GM23338 (cell line): ENCODE measurements around the gene GSDME. TPM values are rescaled to one million over a fixed set of nuclear protein-coding genes. Genes with fewer than 3 reads are reported as not detected.

Source experiments
- ATAC-seq: fragments of 200-7000 bp; cut with Tn5 transposase; 3 replicates; pipeline ENCODE4 v1.9.1; 2020
- DNase-seq: peaks from one replicate; pipeline ENCODE4 v3.0.0-alpha.2; 2015; ENCODE audit warnings: low spot score
- H2AFZ ChIP-seq: fragments of 200-600 bp; sonication (generic); 2 replicates; pipeline ENCODE4 v1.8.0; 2016; ENCODE audit warnings: antibody characterized with exemption, mild to moderate bottlenecking, moderate library complexity
- H3F3A ChIP-seq: fragments of 200-600 bp; sonication (generic); replicated peaks from 2 replicates; pipeline ENCODE4 v1.8.0; 2017; ENCODE audit warnings: antibody characterized with exemption, mixed run types, low read depth
- H3K27ac ChIP-seq: fragments of 200-600 bp; sonication (generic); 2 replicates; pipeline ENCODE4 v1.6.1; 2016; ENCODE audit warnings: low read depth
- H3K27me3 ChIP-seq: fragments of 200-600 bp; sonication (generic); 2 replicates; pipeline ENCODE4 v1.8.0; 2016; ENCODE audit warnings: mild to moderate bottlenecking, mixed run types, moderate library complexity; ENCODE audit not compliant: insufficient read depth
- H3K36me3 ChIP-seq: fragments of 200-600 bp; sonication (generic); 2 replicates; pipeline ENCODE4 v1.8.0; 2016; ENCODE audit warnings: mild to moderate bottlenecking; ENCODE audit not compliant: insufficient read depth
- H3K4me1 ChIP-seq: fragments of 200-600 bp; sonication (generic); 2 replicates; pipeline ENCODE4 v1.8.0; 2016; ENCODE audit warnings: mild to moderate bottlenecking, moderate library complexity; ENCODE audit not compliant: insufficient read depth
- H3K4me2 ChIP-seq: fragments of 200-600 bp; sonication (generic); 2 replicates; pipeline ENCODE4 v1.7.1; 2017; ENCODE audit warnings: mixed run types
- H3K4me3 ChIP-seq: fragments of 200-600 bp; sonication (generic); 2 replicates; pipeline ENCODE4 v1.6.1; 2016; ENCODE audit warnings: mixed run types
- H3K79me2 ChIP-seq: fragments of 200-600 bp; sonication (generic); replicated peaks from 2 replicates; pipeline ENCODE4 v1.8.0; 2017; ENCODE audit warnings: mild to moderate bottlenecking; ENCODE audit not compliant: insufficient read depth
- H3K9me2 ChIP-seq: fragments of 200-600 bp; sonication (generic); 2 replicates; pipeline ENCODE4 v1.8.0; 2017; ENCODE audit not compliant: insufficient read depth
- H4K20me1 ChIP-seq: fragments of 200-600 bp; sonication (generic); replicated peaks from 2 replicates; pipeline ENCODE4 v1.8.0; 2017; ENCODE audit warnings: mild to moderate bottlenecking; ENCODE audit not compliant: insufficient read depth
- H3K27ac Mint-ChIP-seq: 2 replicates; pipeline ENCODE4 v1.8.0; 2020; ENCODE audit warnings: inconsistent platforms, mild to moderate bottlenecking, moderate library complexity, mixed read lengths
- H3K27me3 Mint-ChIP-seq: 3 replicates; pipeline ENCODE4 v1.8.0; 2022; ENCODE audit warnings: low read depth, mild to moderate bottlenecking, moderate library complexity, mixed read lengths, inconsistent platforms; ENCODE audit not compliant: insufficient read depth, poor library complexity
- H3K36me3 Mint-ChIP-seq: 3 replicates; pipeline ENCODE4 v1.8.0; 2021; ENCODE audit warnings: low read depth, mild to moderate bottlenecking, inconsistent platforms, moderate library complexity, mixed read lengths
- H3K4me1 Mint-ChIP-seq: 3 replicates; pipeline ENCODE4 v1.8.0; 2020; ENCODE audit warnings: mild to moderate bottlenecking, inconsistent platforms, mixed read lengths
- H3K4me3 Mint-ChIP-seq: 3 replicates; pipeline ENCODE4 v1.8.0; 2021; ENCODE audit warnings: moderate library complexity, mild to moderate bottlenecking, inconsistent platforms, mixed read lengths
- H3K9me3 Mint-ChIP-seq: 3 replicates; pipeline ENCODE4 v1.8.0; 2020; ENCODE audit warnings: moderate library complexity, mild to moderate bottlenecking, inconsistent platforms, mixed read lengths
- CREB1 ChIP-seq: fragments of 250-450 bp; sonication (Bioruptor Pico); IDR thresholded peaks from 2 replicates; pipeline ENCODE4 v1.5.0; 2020; ENCODE audit warnings: low read depth, mild to moderate bottlenecking, moderate library complexity
- EZH2 ChIP-seq: fragments of 200-600 bp; sonication (generic); IDR thresholded peaks from one replicate; pipeline ENCODE4 v1.8.0; 2017; ENCODE audit warnings: antibody characterized with exemption, mild to moderate bottlenecking, low read depth; ENCODE audit not compliant: unreplicated experiment
- EZH2phosphoT487 ChIP-seq: fragments of 200-600 bp; sonication (generic); IDR thresholded peaks from one replicate; pipeline ENCODE4 v1.8.1; 2018; ENCODE audit warnings: antibody characterized with exemption; ENCODE audit not compliant: unreplicated experiment
- JUNB ChIP-seq: IDR thresholded peaks from one replicate; pipeline ENCODE4 v1.6.1; 2016; ENCODE audit warnings: antibody characterized with exemption; ENCODE audit not compliant: unreplicated experiment
- NANOG ChIP-seq: IDR thresholded peaks from 2 replicates; pipeline ENCODE4 v1.6.1; 2016; ENCODE audit warnings: antibody characterized with exemption, borderline replicate concordance
- ZNF114 ChIP-seq: fragments of 250-450 bp; sonication (Bioruptor Pico); IDR thresholded peaks from 2 replicates; pipeline ENCODE4 v1.5.0; 2020; ENCODE audit warnings: mild to moderate bottlenecking, moderate library complexity
- ZNF331 ChIP-seq: fragments of 250-450 bp; sonication (Bioruptor Pico); IDR thresholded peaks from 2 replicates; pipeline ENCODE4 v1.5.0; 2020; ENCODE audit warnings: low read depth, mild to moderate bottlenecking, moderate library complexity
- polyA plus RNA-seq: library from polyadenylated mRNA; unstranded; fragments of >200 nt; fragmentation: Nextera tagmentation; extraction: Ambion mirVana; gene quantifications from 2 replicates; pipeline ENCODE4 v1.2.1, GENCODE V29; 2016
- total RNA-seq: library from RNA; depleted of rRNA; stranded (reverse); fragments of >200 nt; shearing (Covaris generic); gene quantifications from 2 replicates; pipeline ENCODE4 v1.2.3, GENCODE V29; 2014
- TF ChIP-seq, protein P1 (sequence below), 2 experiments: fragments of 200-600 bp in 1 of 2; sonication (generic) in 1 of 2; conservative IDR thresholded peaks; 2 replicates each; pipeline versions ENCODE4 v1.5.1 to v1.6.1; 2016 to 2017; ENCODE audit warnings: antibody characterized with exemption in 2 of 2, low read depth in 2 of 2, mild to moderate bottlenecking in 2 of 2, moderate library complexity in 1 of 2
- TF ChIP-seq, protein P2 (sequence below): IDR thresholded peaks from 2 replicates; pipeline ENCODE4 v1.6.1; 2016; ENCODE audit warnings: antibody characterized with exemption
- TF ChIP-seq, protein P3 (sequence below): IDR thresholded peaks from one replicate; pipeline ENCODE4 v1.6.1; 2018; ENCODE audit warnings: antibody characterized with exemption; ENCODE audit not compliant: unreplicated experiment

The GSDME gene
- total and polyA plus RNA-seq, 2 experiments from 2014 or later, result 8.3 to 8.5 TPM

DNA sequence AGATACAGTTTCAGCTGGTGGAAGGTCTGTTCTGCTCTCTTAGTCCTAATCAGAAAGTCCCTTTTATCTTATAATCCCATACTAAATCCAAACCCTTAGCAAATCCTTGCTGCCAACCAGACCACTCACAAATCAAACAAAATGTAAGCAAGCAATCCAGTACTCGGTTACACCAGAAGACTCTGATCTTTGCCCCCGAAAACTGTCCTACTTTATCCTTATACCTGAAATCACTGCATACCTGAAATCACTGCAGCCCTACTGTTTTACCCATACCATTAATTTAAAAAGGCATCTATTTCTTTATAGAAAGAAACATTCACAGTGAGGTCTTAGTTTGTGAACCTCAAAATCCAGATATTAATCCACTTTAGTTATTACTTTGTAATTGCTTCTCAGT is 64.7 kb downstream of the GSDME start:
- no peaks in the 10 kb centered on the region for H3K27me3 ChIP-seq
- ATAC-seq, result no peak
- H3K4me3 ChIP-seq, result no peak overlapping the region
- no peak overlapping the region for H2AFZ ChIP-seq
- TF ChIP-seq EZH2 (no peak), JUNB (no peak), CREB1 (CRISPR knock-in tag) (no peak), ZNF331 (CRISPR knock-in tag) (no peak), EZH2phosphoT487 (no peak)
- TF ChIP-seq, protein P1, sequence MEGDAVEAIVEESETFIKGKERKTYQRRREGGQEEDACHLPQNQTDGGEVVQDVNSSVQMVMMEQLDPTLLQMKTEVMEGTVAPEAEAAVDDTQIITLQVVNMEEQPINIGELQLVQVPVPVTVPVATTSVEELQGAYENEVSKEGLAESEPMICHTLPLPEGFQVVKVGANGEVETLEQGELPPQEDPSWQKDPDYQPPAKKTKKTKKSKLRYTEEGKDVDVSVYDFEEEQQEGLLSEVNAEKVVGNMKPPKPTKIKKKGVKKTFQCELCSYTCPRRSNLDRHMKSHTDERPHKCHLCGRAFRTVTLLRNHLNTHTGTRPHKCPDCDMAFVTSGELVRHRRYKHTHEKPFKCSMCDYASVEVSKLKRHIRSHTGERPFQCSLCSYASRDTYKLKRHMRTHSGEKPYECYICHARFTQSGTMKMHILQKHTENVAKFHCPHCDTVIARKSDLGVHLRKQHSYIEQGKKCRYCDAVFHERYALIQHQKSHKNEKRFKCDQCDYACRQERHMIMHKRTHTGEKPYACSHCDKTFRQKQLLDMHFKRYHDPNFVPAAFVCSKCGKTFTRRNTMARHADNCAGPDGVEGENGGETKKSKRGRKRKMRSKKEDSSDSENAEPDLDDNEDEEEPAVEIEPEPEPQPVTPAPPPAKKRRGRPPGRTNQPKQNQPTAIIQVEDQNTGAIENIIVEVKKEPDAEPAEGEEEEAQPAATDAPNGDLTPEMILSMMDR (conservative IDR thresholded peaks at IDR 0.05; ENCODE audit: low read depth in 2 of 2), result no peak
- TF ChIP-seq, protein P2, sequence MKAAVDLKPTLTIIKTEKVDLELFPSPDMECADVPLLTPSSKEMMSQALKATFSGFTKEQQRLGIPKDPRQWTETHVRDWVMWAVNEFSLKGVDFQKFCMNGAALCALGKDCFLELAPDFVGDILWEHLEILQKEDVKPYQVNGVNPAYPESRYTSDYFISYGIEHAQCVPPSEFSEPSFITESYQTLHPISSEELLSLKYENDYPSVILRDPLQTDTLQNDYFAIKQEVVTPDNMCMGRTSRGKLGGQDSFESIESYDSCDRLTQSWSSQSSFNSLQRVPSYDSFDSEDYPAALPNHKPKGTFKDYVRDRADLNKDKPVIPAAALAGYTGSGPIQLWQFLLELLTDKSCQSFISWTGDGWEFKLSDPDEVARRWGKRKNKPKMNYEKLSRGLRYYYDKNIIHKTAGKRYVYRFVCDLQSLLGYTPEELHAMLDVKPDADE, result no peak
- TF ChIP-seq, protein P3, sequence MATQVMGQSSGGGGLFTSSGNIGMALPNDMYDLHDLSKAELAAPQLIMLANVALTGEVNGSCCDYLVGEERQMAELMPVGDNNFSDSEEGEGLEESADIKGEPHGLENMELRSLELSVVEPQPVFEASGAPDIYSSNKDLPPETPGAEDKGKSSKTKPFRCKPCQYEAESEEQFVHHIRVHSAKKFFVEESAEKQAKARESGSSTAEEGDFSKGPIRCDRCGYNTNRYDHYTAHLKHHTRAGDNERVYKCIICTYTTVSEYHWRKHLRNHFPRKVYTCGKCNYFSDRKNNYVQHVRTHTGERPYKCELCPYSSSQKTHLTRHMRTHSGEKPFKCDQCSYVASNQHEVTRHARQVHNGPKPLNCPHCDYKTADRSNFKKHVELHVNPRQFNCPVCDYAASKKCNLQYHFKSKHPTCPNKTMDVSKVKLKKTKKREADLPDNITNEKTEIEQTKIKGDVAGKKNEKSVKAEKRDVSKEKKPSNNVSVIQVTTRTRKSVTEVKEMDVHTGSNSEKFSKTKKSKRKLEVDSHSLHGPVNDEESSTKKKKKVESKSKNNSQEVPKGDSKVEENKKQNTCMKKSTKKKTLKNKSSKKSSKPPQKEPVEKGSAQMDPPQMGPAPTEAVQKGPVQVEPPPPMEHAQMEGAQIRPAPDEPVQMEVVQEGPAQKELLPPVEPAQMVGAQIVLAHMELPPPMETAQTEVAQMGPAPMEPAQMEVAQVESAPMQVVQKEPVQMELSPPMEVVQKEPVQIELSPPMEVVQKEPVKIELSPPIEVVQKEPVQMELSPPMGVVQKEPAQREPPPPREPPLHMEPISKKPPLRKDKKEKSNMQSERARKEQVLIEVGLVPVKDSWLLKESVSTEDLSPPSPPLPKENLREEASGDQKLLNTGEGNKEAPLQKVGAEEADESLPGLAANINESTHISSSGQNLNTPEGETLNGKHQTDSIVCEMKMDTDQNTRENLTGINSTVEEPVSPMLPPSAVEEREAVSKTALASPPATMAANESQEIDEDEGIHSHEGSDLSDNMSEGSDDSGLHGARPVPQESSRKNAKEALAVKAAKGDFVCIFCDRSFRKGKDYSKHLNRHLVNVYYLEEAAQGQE, result no peak
- Mint-ChIP-seq H3K27ac (no peak overlapping the region), H3K36me3 (peaks cover 21% of the 10 kb centered on the region), H3K27me3 (no peaks in the 10 kb centered on the region), H3K4me3 (no peak overlapping the region), H3K9me3 (no peaks in the 10 kb centered on the region), H3K4me1 (no peaks in the 10 kb centered on the region)
- 0 out of 2 replicates have a peak, but pooled peaks cover 2% of the 10 kb centered on the region for H4K20me1 ChIP-seq
- no peak overlapping the region for H3K4me2 ChIP-seq
- H3K79me2 ChIP-seq, result no peaks in the 10 kb centered on the region
- H3K4me1 ChIP-seq, result no peaks in the 10 kb centered on the region
- no peaks in the 10 kb centered on the region for H3K9me2 ChIP-seq
- no peak overlapping the region for H3K27ac ChIP-seq
- H3F3A ChIP-seq, result no peaks in the 10 kb centered on the region
- H3K36me3 ChIP-seq, result no peaks in the 10 kb centered on the region
- no peak for DNase-seq

DNA sequence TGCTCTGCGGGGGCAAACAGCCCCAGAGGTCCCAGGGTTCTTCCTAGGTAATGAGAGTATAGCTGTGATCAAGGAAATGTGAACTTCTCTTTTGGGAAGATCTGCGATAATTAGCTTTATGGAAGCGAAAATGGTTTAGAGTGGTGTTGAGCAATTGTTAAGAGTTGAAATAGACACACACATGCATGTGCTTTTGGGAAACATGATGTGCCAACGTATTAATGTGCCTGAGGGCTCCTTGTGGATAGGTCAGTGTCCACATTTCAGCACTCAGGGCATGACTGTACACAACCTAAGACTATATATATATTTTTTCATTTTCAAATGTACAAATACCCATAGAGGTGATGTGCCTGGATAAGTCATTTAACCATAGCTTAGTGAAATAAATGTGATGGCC is 67.0 kb downstream of the GSDME start:
- H3K27me3 Mint-ChIP-seq, result no peaks in the 10 kb centered on the region
- no peak overlapping the region for H3K4me3 Mint-ChIP-seq
- H3K27ac Mint-ChIP-seq, result no peak overlapping the region
- no peaks in the 10 kb centered on the region for H3F3A ChIP-seq
- no peak overlapping the region for H3K4me2 ChIP-seq
- peaks cover 27% of the 10 kb centered on the region for H3K36me3 Mint-ChIP-seq
- no peak overlapping the region for H2AFZ ChIP-seq
- no peaks in the 10 kb centered on the region for H3K9me3 Mint-ChIP-seq
- H3K4me3 ChIP-seq, result no peak overlapping the region
- no peak for DNase-seq
- no peaks in the 10 kb centered on the region for H3K27me3 ChIP-seq
- H3K4me1 ChIP-seq, result peaks cover 7% of the 10 kb centered on the region
- H3K9me2 ChIP-seq, result no peaks in the 10 kb centered on the region
- TF ChIP-seq, protein P3, result no peak
- TF ChIP-seq ZNF114 (CRISPR knock-in tag) (no peak), EZH2 (no peak), NANOG (no peak), EZH2phosphoT487 (no peak)
- TF ChIP-seq, protein P1 (conservative IDR thresholded peaks at IDR 0.05; ENCODE audit: low read depth in 2 of 2), result no peak
- H3K79me2 ChIP-seq, result no peaks in the 10 kb centered on the region
- peaks cover 12% of the 10 kb centered on the region for H3K4me1 Mint-ChIP-seq
- no peak overlapping the region for H3K27ac ChIP-seq
- no peaks in the 10 kb centered on the region for H3K36me3 ChIP-seq
- peaks cover 2% of the 10 kb centered on the region; the same call in 1 of the 2 replicates for H4K20me1 ChIP-seq
- ATAC-seq, result no peak
